Stimulated activated CD8-positive, alpha-beta memory T cell treated with anti-CD3 and anti-CD28 coated beads, Interleukin-2, amount 100 ng/mL, for 1 hour (primary cell): Measurements from ENCODE around the gene HERC6.
"Not testable (repeated sequence)": the region's sequence is repeated elsewhere in the genome, so short reads cannot be mapped to it uniquely, and the experiment has no call there.

Experiments used
- DNase-seq, 2 donors: peaks; one replicate each; pipeline ENCODE4 v3.0.0-alpha.2; 2020; ENCODE audit warnings: low read depth in 2 of 2

The HERC6 gene

GRCh38 chr4:88378691-88379559 is at the start of gene HERC6:
HERC6 (plus strand) TSS chr4:88378852; CDS start chr4:88378922, 70 bp downstream.
- peak; percentile 55 to 68 for DNase-seq

- no peak for DNase-seq
Observed at GRCh38 chr4:88333741-88334405, 44.8 kb upstream of the HERC6 start.

GRCh38 chr4:88335092-88335665 is 43.5 kb upstream of the HERC6 start:
- DNase-seq: no peak

GRCh38 chr4:88341227-88342192 is 37.1 kb upstream of the HERC6 start:
- DNase-seq: no peak

GRCh38 chr4:88346902-88347301 is 31.8 kb upstream of the HERC6 start:
- DNase-seq: not testable (repeated sequence)

GRCh38 chr4:88348761-88349160 is 29.9 kb upstream of the HERC6 start:
- DNase-seq: not testable (repeated sequence)

- DNase-seq: no peak
Observed at GRCh38 chr4:88350786-88351185, 27.9 kb upstream of the HERC6 start.

- DNase-seq: no peak
Observed at GRCh38 chr4:88352062-88352740, 26.5 kb upstream of the HERC6 start.

- DNase-seq: no peak
Observed at GRCh38 chr4:88353324-88353723, 25.3 kb upstream of the HERC6 start.

- no peak for DNase-seq
Observed at GRCh38 chr4:88356771-88357170, 21.9 kb upstream of the HERC6 start.

- DNase-seq: no peak
Observed at GRCh38 chr4:88357262-88357661, 21.4 kb upstream of the HERC6 start.

GRCh38 chr4:88359558-88359957 is 19.1 kb upstream of the HERC6 start:
- DNase-seq: no peak

- DNase-seq: no peak
Observed at GRCh38 chr4:88360256-88360655, 18.4 kb upstream of the HERC6 start.

- no peak for DNase-seq
Observed at GRCh38 chr4:88360791-88361190, 17.9 kb upstream of the HERC6 start.

GRCh38 chr4:88361217-88361773 is 17.4 kb upstream of the HERC6 start:
- DNase-seq: not testable (repeated sequence)

GRCh38 chr4:88366460-88366859 is 12.2 kb upstream of the HERC6 start:
- DNase-seq: no peak

GRCh38 chr4:88367826-88368225 is 10.8 kb upstream of the HERC6 start:
- no peak for DNase-seq

- DNase-seq: not testable (repeated sequence)
Observed at GRCh38 chr4:88369180-88369812, 9.4 kb upstream of the HERC6 start.

- DNase-seq: no peak
Observed at GRCh38 chr4:88381123-88381522, 2.5 kb downstream of the HERC6 start.

GRCh38 chr4:88382621-88383020 is 4.0 kb downstream of the HERC6 start:
- DNase-seq: peak; percentile 2 to 21
